ENCODE measurements around the gene RREB1. TPM values are rescaled to one million over a fixed set of nuclear protein-coding genes. Genes with fewer than 3 reads are reported as not detected.

The RREB1 gene
- total and polyA plus RNA-seq, 2 experiments from 2014 or later, result 8.5 to 25.5 TPM

- Mint-ChIP-seq H3K36me3 (ENCODE audit: low read depth) (peaks cover 45% of the 10 kb centered on the region), H3K27me3 (ENCODE audit: insufficient read depth, low read depth, poor library complexity) (peaks cover 4% of the 10 kb centered on the region), H3K27ac (no peak overlapping the region), H3K9me3 (no peaks in the 10 kb centered on the region), H3K4me1 (peaks cover 10% of the 10 kb centered on the region), H3K4me3 (no peak overlapping the region)
- no peaks in the 10 kb centered on the region for H3K9me2 ChIP-seq (ENCODE audit: insufficient read depth)
- H3K27me3 ChIP-seq (ENCODE audit: insufficient read depth), result no peaks in the 10 kb centered on the region
- DNase-seq (ENCODE audit: low spot score) (no peak), ATAC-seq (no peak)
- no peaks in the 10 kb centered on the region for H3F3A ChIP-seq (replicated peaks; ENCODE audit: low read depth)
- H3K36me3 ChIP-seq (ENCODE audit: insufficient read depth), result no peaks in the 10 kb centered on the region; the same call in 1 of the 2 replicates
- no peaks in the 10 kb centered on the region for H3K79me2 ChIP-seq (replicated peaks; ENCODE audit: insufficient read depth)
- no peaks in the 10 kb centered on the region for H4K20me1 ChIP-seq (replicated peaks; ENCODE audit: insufficient read depth)
- H3K4me2 ChIP-seq, result no peak overlapping the region
- no peak for TF ChIP-seq NANOG (IDR thresholded peaks at IDR 0.05; ENCODE audit: borderline replicate concordance)
- TF ChIP-seq ZNF462 (CRISPR knock-in tag; IDR thresholded peaks at IDR 0.05), result no peak
- TF ChIP-seq EZH2 (IDR thresholded peaks at IDR 0.05; ENCODE audit: low read depth, unreplicated experiment), result no peak
- TF ChIP-seq ZNF331 (CRISPR knock-in tag; IDR thresholded peaks at IDR 0.05; ENCODE audit: low read depth), result no peak
- TF ChIP-seq CREB1 (CRISPR knock-in tag; IDR thresholded peaks at IDR 0.05; ENCODE audit: low read depth), result no peak
- no peak for TF ChIP-seq EZH2phosphoT487 (IDR thresholded peaks at IDR 0.05; ENCODE audit: unreplicated experiment)
- TF ChIP-seq POLR2AphosphoS5 (IDR thresholded peaks at IDR 0.05; ENCODE audit: low read depth), result no peak
- no peak for TF ChIP-seq STAT1 (IDR thresholded peaks at IDR 0.05; ENCODE audit: unreplicated experiment)
- no peak overlapping the region for H2AFZ ChIP-seq
- no peak overlapping the region for H3K4me3 ChIP-seq
- no peak overlapping the region for H3K27ac ChIP-seq (ENCODE audit: low read depth)
- no peaks in the 10 kb centered on the region for H3K4me1 ChIP-seq (ENCODE audit: insufficient read depth)
These were observed 121.9 kb downstream of the RREB1 start for GRCh38 chr6:7229376-7230326.

Data from GM23338 (cell line).